CD4-positive, alpha-beta T cell treated with Interleukin-2 at 100 ng/mL for 4 hours (primary cell): ENCODE data around the gene SHC3.

Experiments used
- DNase-seq: peaks from one replicate; pipeline ENCODE4 v3.0.0-alpha.2; 2020; ENCODE audit warnings: low spot score

The SHC3 gene

DNA sequence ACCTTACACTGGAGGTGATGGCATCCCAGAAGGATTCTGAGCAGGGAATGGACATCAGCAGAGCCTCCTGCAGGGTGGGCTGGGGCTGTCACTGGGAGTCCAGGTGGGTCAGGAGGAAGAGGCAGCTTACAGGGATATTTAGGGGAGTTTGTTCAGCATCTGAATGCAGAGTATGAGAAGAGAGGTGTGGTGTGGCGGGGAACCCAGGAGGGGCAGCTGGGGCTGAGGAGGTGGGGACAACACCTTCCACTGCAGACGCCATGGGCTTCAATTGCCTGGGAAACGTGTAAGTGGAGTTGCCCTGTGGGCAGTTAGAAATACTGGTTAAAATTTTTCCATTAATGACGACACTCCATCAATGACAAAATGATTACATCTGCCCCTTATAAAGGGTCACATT is 153.9 kb downstream of the SHC3 start:
- DNase-seq = no peak

DNA sequence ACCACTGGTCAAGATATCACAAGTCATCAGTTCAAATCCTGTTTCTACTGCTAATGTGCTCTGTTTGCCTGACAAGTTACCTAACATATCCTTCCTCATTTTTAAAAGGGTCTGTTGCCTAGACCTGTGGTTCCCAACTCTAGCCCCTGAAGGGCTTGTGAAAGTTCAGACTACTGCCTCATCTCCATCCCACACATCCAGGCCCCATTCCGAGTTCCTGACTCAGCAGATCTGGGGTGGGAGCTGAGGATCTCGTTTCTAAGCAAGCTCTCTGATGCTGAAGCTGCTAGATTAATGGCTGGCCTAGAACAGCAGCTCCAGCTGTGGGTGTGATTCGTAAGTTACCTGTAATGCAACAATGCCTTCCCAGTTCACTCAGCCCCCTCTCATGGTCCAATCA is 154.9 kb downstream of the SHC3 start:
- no peak for DNase-seq

DNA sequence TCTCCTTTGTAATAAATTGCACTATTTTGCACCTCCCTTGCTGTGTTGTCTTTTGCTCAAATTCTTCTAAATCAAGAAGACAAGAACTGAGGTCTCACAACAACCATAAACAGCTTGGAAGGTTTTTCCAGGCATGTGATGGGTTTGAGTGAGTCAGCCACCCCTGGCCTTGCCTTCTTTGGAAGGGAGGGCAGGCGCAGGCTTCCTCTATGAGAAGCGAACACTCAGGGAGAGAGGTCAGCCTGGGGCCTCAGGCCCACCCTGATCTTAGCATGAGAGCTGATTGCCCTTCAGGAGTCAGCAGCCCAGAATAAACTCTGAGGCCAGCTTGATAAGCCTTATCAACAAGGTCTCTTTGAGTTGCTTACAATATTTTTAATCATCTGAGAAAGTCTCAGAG is 155.7 kb downstream of the SHC3 start:
- DNase-seq = no peak

DNA sequence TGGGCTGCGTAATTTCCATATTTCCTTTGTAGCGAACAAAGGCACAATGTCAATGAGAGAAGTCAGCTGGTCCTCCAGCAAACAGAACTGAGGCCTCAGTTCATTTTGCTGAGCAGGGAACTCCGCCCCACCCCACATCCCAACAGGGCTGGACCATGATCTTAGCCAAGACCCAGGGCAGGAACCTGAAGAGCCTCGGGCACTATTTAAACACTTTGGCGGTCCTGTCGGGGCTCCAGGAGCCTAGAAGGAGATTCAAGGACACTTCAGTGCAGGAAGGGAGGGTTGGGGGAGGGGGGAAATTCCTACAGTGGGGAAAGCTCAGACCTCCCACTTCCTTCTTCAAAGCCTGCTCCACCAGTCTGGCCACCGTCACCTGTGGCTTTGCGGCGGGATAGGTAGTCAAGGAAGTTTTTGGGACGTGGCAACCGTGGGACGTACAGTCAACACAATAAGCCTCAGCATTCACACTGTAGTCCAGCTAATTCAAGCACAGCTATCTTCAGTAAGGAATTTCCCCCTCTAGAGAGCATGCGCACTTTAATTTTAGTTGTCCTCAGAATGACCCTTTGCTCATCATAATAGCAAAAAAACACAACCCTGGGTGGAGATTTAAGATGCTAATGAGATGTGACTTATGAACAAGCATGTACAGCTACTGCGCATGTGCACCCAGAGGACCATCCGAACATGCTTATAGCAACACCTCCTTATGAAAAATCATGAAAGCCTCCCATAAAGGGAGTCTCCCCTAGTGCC is 156.4 kb downstream of the SHC3 start:
- no peak for DNase-seq

DNA sequence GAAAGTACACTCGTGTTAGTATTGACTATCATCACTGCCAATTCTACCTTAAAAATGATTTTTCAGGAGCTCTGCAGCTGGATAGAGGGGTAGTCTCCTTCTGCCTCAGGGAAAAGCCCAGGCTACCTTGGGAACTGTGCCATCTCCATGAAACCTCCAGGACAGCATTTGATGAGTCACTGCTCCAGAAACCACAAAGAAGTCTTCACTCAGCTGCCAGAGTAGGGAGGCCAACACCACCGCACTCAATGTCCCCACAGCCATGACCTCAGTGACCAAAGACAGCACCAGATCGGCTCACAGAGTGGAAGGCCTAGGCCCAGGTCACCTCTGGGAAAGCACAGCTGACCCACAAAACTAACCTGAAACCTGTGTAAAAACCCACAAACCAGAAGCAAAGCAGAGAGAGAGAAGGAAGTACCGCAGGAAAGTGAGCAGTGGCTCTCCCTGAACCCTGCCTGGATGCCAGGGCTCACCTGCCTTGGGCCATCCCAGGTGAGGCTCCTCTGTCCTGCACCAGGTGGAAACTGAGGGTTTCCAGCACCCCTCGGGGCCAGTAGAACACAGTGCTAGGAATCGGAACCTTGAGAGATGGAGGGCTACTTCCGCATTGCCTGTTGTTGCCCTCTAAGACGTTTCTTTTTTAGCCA is 157.3 kb downstream of the SHC3 start:
- DNase-seq = no peak

DNA sequence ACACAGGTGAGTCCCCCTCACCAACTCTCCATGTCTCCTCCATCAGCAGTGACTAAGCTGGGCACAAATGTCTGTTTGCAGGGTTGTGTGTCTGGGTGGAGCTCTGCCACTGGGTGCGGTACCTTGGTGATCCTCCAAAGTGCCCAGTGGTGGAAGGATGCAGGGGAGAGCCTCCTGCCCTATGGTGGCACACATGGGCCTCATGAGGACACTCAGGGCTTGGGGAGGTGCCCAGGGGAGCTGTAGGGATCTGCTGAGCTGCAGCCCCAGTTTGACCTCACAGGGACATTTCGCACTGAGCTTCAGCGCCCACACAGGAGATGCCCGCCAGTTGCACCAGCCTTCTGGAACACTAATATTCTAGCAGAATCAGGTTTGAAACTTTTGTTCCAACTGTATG is 157.9 kb downstream of the SHC3 start:
- no peak for DNase-seq

DNA sequence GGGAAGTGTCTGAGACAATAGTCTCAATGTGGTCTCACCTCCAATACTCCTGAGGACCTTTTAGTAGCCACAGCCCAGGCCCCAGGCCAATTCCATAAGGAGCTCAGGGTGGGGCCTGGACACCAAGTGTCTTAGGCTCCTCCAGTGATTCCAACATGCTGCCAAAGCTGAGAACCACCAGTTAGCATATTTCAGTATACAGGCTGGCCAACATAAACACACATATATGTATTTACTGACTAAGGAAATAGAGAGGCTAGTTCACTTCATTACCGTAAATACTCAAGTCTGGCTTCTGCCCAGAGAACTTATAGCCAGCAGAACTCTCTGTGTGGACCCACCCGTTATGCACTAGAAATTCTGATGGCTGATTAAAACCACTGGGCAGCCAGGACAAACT is 163.3 kb downstream of the SHC3 start:
- DNase-seq = no peak

DNA sequence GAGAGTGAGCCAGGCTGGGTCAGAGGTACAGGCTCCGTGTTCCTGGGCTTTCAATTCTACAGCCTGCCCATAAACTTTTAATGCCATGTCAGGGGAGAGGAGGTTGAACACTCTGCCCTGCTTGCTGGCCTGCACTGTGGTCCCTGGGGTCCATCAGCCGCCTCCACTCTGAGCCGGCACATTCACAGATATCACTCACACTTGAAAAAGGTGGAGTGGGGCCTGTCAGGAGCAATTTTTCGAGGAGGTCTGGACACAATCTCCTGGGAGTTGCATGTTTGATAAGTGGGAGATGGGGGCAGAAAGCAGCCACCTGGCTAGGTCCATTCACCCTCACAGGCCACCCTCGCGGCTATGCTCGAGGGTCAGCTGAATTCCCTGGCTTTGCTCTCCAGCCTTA is 164.5 kb downstream of the SHC3 start:
- DNase-seq = no peak

DNA sequence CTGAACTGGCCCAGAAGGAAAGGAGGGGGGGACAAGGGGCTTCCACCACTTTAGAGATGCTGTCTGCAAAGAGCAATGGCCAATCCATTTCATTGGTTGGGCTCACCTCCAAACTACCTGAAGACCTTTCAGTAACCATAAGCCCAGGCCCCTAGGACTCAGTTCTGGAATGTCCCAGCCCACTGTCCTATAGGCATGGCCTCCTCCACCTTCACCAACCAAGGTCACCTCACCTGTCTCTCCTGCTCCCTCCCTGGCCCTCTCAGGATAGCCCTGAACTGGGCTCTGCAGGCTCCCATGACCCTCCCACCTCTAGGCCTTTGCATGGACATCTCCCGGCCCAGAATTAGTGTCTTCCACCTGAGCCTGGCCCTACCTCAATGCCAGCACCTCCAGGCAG is 165.0 kb downstream of the SHC3 start:
- no peak for DNase-seq

DNA sequence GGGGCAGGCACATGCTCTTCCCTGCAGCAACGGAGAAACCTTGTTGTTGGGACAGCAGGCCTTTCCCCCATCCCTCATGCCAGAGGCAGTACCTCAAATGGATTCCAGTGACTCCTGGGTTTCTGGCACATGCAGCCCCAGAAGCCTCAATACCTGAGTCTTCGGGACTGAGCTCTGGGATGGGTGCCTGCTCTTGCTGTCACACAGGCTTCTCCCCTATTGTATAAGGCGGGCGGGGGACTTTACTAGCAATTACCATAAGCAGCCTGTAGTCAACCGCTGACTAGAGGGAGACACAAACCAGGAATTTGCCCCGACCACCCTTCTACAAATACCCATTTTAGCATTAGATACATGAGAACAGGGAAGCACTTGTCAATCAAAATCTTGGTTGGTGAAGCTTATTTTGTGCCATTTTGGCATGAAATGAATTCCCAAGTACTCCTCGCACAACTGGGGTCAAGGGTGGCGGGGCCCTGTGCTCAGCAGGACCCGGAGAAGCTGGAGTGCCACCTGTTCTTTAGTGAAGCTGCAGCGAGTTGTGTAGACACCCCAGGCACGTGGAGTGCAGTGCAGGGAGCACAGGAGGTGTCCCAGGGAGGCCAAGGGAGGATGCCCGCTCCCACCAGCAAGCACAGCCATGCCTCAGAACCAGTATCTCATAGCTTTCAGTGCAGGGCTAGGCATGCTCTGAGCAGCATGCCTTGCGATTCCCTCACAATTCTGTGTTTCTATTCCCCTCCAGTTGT is 166.2 kb downstream of the SHC3 start:
- no peak for DNase-seq

DNA sequence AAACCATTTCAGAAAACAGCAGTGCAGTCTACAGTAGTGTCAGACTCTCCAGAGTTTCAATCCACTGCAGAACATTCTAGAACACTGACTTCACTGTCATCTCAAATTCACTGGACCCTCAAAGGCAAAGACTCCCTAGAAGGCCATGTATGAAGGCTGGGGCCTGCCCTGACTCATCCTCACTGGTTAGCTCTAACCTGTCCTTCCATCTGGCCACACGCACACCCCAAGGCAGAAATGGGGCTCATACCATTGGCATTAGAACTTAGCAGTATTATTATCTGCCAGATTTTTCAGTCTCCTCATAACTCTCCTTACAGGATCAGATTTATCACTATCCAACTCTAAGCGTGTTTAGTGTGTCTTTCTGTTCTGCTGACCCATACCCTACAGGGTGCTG is 166.9 kb downstream of the SHC3 start:
- no peak for DNase-seq

DNA sequence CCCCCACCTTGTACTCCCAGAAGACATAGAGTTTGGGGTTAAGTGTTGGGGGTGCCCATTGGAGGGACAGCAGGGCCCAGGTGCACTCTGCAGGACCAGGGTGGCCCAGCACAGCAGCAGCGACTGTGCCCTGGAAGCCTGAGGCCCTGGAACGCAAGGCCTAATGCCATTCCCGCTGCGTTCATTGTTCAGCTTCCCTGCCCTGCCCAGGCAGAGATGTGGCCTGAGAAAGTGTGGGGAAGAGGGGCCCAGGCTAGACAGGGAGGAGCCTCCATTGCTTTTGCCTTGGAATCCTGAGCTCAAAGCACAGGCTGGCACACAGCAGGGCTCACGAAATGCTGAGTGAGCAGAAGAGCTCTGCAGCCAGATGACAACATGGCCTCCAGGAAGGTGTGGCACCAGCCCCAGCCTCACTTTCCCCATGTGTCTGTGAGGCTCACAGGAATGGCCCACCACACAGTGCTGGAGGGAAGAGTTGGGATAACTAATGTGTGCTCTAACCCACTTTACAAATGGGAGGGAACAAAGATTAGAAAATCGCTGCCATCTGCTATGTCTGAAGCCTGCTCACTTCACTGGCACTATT is 168.0 kb downstream of the SHC3 start:
- DNase-seq = no peak

DNA sequence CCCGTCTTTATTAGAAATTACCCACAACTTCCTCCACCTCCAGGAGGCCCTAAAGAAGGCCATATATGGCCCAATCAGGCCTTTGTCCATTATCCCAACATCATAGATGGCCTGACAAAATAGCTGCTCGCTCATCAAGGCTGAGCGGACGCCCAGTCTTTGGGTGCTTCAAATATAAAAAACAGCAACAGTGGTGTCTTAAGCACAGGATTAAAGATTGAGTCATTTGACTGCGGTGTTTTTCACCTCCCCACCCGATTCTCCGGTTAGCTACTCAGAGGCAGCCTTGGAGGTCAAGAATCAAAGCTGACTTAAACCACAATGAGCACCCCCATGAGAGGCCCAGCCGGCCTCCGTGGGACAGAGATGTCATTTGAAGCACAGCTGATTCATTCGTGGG is 168.6 kb downstream of the SHC3 start:
- no peak for DNase-seq

DNA sequence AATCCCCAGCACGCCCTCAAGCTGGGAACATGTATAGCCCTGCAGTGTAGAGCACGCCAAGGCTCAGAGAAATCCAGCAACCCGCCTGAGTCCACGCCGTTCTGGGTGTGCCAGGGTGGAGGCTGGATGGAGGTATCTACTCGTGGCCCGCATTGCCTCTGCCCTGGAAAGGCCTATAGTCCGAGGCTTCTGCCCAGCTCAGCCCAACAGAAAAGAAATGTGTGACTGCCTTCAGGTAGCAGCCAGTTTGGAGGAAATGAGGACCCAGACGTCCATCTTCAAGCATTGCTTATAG is 169.1 kb downstream of the SHC3 start:
- no peak for DNase-seq

DNA sequence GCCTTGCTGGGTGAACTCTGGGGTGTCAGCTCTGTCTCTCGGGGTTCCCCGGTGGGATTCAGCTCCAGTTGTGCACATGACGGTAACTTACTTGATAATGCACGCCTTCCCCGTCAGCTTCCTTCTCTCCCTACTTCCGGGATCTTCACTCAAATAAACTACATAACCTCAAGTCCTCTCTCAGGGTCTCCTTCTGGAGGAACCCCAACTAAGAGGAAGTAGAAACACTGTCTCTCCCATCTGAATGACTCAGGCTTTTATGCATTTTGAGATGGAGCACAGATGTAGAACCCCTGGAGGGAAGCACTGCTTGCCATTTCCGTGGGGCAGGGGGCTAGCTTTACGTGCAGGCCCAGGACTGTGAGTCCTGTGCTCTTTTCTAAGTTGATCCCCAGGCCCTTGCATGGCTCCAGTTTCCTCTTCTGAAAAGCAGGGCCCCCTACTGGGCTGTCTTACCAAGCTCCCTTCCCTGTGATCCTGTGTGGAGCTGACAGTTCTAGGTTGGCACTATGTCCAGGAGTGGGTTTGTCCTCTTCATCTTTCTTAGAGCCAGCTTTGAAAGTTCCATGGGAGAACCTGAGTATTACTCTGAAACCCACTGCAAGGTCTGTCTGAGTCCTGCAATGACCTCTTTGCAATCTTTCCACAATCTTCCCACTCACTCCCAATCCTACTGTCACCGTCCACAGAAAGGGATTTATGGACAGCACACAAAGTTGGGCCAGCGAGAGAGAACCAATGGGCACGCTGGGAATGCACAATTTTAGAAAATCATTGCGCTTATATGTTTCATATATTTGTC is 169.7 kb downstream of the SHC3 start:
- DNase-seq = no peak

DNA sequence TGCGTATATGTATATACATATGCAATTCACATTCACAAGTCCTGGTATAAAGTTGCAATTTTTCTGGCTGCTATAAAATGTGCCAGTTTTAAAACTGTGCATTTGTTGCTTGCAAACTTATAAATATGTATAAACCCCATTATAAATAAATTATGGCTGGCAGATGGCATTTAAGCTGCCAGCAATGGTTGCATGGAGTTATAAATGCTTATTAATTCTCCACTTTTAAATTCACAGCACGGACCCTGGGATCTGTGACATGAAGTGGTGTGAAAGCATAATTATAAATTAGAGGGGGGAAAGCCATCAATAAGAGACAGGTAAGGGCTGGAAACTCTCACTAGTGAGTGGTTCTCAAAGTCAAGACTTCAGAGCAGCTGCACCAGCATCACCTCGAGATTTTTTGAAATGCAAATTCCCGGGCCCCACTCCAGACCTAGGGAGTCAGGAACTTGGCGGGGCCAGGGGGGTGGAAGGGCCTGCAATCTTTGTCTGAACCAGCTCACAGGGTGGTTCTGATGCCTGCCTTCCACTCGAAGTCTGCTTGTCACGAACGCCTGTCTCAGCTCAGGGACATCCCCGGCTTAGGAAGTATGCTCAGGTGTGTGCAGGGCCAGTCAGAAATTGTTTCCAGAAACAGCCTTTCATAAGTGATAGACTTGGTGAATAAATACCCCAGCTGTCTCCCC is 170.4 kb downstream of the SHC3 start:
- DNase-seq = no peak

DNA sequence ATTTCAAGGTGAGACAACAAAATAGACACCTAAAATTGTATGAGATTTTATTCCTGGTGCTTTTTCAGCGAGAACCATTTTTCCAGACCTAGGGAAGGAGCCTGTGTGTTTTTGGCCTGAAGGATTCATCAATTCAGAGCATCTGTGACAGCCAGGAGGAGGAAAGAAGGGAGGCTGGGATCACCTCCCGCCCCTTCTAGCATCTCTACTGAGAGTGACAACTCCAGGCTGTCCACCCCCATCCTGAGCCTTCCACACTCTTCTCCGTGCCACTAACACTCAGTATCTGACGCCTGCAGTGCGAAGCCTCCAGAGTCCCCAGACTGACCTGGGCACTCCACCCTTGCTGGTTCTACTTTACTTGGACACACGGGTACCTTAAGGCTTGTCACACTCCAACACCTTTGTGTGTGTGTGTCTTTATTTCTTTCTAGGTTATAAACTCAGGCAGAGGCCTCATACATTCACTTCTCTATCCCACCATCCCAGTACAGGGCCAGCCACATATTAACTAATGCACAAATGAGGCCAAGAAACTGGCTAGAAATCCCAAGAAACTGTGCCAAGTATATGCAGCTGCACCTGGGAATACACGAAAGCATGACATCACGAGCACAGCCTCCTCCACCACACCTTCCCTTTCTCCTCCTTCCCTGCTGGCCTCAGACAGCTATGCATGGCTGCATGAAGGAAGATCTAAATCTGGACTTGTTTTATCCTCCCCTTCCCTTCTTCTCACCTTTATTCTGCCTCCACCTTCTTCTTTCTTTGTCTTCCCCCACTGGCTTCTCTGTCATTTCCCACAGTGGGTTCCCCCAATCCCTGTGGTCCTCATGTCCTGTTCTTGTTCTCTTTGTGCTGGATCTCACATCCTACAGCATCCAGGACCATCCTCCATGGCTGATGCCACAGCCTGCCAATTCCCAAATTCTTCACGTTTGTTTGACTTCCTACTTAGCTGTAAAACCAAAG is 171.3 kb downstream of the SHC3 start:
- no peak for DNase-seq

DNA sequence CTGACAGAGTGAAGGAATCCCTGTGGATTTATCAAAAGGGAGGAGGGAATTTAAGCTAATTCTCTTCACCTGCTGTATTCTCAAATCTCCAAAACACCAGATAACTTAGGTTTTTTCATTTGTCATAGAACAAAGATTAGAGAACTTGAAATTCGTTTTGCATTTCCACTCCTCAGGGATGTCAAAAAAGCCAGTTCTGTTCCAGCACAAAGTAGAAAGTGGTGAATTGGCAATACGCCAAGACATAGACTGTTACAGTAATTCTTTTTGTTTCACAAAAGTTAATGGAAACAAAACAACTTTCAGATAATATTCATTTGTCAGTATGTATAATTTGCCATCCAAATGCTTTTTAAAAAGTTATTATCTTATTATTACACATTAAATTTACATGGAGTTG is 172.4 kb downstream of the SHC3 start:
- DNase-seq = no peak

DNA sequence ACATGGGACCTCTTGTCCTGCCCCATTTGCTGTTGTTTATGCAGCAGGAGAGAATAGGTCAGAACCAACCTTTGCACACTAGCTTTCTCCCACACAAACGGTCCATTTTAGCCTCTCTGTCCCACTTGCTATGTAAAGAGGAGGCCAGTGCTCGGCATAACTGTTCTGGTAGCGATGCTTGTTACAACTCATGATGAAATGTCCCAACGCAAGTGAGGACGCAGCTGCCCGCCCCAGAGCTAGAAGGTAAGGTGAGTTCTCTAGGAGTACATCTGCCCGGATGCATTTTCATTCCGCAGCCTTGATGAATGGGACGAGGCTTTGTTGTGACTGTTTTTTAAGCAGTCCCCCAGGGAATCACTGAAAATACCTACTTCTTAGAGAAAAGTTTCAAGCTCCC is 173.3 kb downstream of the SHC3 start:
- DNase-seq = no peak

DNA sequence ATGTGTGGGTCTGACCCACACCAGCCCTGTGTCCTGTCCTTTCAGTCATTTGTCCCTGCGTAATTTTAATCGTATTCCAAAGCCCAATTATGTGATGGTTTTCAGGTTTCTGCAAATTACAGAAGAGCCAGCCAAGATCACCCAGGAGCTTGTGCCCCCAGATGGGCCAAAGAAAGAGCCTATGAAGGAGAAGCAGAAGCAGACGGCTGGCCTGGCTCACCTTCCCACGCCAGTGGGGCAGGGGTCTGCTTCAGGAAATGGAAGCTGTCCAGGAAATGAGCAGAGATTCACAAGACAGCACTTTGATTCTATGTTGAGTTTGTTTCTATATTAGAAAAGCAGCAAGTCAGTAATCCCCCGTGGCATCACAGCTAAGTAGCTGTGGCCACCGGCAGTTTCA is 175.6 kb downstream of the SHC3 start:
- DNase-seq = no peak
